Measurements from ENCODE around the gene TUBB. TPM values are rescaled to one million over a fixed set of nuclear protein-coding genes. Genes with fewer than 3 reads are reported as not detected.

TUBB gene
- total and polyA plus RNA-seq, 9 of the 15 experiments (the other 6 are each of a cell fraction or from before 2014, with no cell fraction given): 971 to 2,870 (median 1,478) TPM

DNA sequence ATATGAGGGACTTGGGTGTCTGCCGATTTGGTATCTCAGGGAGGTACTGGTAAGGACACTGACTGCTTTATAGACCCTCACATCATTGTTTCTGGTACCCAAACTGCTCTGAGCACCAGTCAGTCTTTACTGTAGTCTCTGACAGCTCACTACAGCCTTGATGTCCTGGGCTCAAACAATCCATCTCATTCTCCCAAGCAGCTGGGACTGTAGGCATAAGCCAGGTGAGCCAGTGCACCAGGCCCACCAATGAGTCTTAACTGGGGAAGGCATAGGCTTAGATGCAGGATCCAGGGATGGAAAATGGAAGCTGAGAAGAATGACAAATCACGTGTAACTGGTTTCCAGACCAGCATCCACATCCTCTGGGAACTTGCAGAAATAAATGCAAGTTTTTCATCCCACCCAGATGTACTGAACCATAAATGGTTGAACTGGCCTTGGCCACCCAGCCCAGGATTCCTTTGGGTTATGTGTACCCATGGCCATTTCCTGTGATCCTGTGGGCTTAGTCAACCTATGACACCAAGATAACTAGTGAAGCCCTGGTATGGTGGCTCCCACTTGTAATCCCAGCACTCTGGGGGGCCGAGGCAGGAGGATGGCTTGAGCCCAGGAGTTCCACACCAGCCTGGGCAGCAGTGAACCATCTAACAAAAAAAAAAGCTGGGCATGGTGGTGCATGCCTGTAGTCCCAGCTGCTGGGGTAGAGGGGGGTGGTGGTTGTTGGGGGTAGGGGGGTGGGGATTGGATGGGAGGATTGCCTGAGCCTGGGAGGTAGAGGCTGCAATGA is 5.8 kb downstream of the TUBB start (continued):
- TF ChIP-seq TFAM (CRISPR knock-in tag; conservative IDR thresholded peaks at IDR 0.05) (no peak), ZNF589 (CRISPR knock-in tag; IDR thresholded peaks at IDR 0.05; ENCODE audit: low read depth) (no peak), NELFE (IDR thresholded peaks at IDR 0.05; ENCODE audit: insufficient read depth, insufficient read length) (no peak), CCNT2 (IDR thresholded peaks at IDR 0.05; ENCODE audit: borderline replicate concordance, extremely low read depth, insufficient read length, low read depth, low read length) (no peak), EHMT2 (IDR thresholded peaks at IDR 0.05) (no peak), MTF1 (CRISPR knock-in tag; IDR thresholded peaks at IDR 0.05; ENCODE audit: borderline replicate concordance) (no peak), NCOA6 (IDR thresholded peaks at IDR 0.05) (no peak), KLF13 (tag; IDR thresholded peaks at IDR 0.05; ENCODE audit: borderline replicate concordance, low read depth) (no peak), OTX1 (CRISPR knock-in tag; IDR thresholded peaks at IDR 0.05) (peak; percentile 95), NR3C1 (CRISPR knock-in tag; IDR thresholded peaks at IDR 0.05) (no peak), PHB2 (IDR thresholded peaks at IDR 0.05; ENCODE audit: low read depth) (no peak), MYNN (IDR thresholded peaks at IDR 0.05) (peak; percentile 88; the same call in 1 of the 2 replicates), MYNN (CRISPR knock-in tag; IDR thresholded peaks at IDR 0.05) (no peak), POLR3G (IDR thresholded peaks at IDR 0.05; ENCODE audit: extremely low read depth, insufficient read length, insufficient replicate concordance) (no peak), NFRKB (IDR thresholded peaks at IDR 0.05; ENCODE audit: low read depth) (no peak)
- TF ChIP-seq, protein P1, sequence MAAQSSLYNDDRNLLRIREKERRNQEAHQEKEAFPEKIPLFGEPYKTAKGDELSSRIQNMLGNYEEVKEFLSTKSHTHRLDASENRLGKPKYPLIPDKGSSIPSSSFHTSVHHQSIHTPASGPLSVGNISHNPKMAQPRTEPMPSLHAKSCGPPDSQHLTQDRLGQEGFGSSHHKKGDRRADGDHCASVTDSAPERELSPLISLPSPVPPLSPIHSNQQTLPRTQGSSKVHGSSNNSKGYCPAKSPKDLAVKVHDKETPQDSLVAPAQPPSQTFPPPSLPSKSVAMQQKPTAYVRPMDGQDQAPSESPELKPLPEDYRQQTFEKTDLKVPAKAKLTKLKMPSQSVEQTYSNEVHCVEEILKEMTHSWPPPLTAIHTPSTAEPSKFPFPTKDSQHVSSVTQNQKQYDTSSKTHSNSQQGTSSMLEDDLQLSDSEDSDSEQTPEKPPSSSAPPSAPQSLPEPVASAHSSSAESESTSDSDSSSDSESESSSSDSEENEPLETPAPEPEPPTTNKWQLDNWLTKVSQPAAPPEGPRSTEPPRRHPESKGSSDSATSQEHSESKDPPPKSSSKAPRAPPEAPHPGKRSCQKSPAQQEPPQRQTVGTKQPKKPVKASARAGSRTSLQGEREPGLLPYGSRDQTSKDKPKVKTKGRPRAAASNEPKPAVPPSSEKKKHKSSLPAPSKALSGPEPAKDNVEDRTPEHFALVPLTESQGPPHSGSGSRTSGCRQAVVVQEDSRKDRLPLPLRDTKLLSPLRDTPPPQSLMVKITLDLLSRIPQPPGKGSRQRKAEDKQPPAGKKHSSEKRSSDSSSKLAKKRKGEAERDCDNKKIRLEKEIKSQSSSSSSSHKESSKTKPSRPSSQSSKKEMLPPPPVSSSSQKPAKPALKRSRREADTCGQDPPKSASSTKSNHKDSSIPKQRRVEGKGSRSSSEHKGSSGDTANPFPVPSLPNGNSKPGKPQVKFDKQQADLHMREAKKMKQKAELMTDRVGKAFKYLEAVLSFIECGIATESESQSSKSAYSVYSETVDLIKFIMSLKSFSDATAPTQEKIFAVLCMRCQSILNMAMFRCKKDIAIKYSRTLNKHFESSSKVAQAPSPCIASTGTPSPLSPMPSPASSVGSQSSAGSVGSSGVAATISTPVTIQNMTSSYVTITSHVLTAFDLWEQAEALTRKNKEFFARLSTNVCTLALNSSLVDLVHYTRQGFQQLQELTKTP (IDR thresholded peaks at IDR 0.05; ENCODE audit: low read depth in 1 of 2, partially characterized antibody in 2 of 2): no peak
- TF ChIP-seq, protein P2, sequence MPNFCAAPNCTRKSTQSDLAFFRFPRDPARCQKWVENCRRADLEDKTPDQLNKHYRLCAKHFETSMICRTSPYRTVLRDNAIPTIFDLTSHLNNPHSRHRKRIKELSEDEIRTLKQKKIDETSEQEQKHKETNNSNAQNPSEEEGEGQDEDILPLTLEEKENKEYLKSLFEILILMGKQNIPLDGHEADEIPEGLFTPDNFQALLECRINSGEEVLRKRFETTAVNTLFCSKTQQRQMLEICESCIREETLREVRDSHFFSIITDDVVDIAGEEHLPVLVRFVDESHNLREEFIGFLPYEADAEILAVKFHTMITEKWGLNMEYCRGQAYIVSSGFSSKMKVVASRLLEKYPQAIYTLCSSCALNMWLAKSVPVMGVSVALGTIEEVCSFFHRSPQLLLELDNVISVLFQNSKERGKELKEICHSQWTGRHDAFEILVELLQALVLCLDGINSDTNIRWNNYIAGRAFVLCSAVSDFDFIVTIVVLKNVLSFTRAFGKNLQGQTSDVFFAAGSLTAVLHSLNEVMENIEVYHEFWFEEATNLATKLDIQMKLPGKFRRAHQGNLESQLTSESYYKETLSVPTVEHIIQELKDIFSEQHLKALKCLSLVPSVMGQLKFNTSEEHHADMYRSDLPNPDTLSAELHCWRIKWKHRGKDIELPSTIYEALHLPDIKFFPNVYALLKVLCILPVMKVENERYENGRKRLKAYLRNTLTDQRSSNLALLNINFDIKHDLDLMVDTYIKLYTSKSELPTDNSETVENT (CRISPR knock-in tag; IDR thresholded peaks at IDR 0.05): no peak
- TF ChIP-seq, protein P3, sequence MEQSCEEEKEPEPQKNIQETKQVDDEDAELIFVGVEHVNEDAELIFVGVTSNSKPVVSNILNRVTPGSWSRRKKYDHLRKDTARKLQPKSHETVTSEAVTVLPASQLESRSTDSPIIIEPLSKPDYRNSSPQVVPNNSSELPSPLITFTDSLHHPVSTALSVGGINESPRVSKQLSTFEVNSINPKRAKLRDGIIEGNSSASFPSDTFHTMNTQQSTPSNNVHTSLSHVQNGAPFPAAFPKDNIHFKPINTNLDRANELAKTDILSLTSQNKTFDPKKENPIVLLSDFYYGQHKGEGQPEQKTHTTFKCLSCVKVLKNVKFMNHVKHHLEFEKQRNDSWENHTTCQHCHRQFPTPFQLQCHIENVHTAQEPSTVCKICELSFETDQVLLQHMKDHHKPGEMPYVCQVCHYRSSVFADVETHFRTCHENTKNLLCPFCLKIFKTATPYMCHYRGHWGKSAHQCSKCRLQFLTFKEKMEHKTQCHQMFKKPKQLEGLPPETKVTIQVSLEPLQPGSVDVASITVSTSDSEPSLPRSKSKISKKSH (CRISPR knock-in tag; IDR thresholded peaks at IDR 0.05): no peak
- TF ChIP-seq, protein P4, sequence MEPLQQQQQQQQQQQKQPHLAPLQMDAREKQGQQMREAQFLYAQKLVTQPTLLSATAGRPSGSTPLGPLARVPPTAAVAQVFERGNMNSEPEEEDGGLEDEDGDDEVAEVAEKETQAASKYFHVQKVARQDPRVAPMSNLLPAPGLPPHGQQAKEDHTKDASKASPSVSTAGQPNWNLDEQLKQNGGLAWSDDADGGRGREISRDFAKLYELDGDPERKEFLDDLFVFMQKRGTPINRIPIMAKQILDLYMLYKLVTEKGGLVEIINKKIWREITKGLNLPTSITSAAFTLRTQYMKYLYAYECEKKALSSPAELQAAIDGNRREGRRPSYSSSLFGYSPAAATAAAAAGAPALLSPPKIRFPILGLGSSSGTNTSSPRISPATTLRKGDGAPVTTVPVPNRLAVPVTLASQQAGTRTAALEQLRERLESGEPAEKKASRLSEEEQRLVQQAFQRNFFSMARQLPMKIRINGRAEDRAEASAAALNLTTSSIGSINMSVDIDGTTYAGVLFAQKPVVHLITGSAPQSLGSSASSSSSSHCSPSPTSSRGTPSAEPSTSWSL (CRISPR knock-in tag; IDR thresholded peaks at IDR 0.05; ENCODE audit: borderline replicate concordance): no peak

All from K562 (cell line).